Gastroesophageal sphincter (tissue), 4 donors: ENCODE results near the gene PGP. TPM values are rescaled to one million over a fixed set of nuclear protein-coding genes. Genes with fewer than 3 reads are reported as not detected.
"Not testable (repeated sequence)": the region's sequence is repeated elsewhere in the genome, so short reads cannot be mapped to it uniquely, and the experiment has no call there.

Experiments used
- ATAC-seq: fragments of 150-250 bp; one replicate; pipeline ENCODE4 v1.9.1; 2016; ENCODE audit warnings: mild to moderate bottlenecking, moderate library complexity
- H3K27ac ChIP-seq, 4 donors: fragments of 200-600 bp; sonication (generic) in 3 of 4; 1 replicate in 3 of 4; 2 replicates in 1 of 4; pipeline ENCODE4 v1.5.1; 2016 to 2019
- H3K27me3 ChIP-seq: fragments of 200-600 bp; sonication (generic); one replicate; pipeline ENCODE4 v1.5.1; 2019
- H3K36me3 ChIP-seq, 2 donors: fragments of 200-600 bp; sonication (generic); one replicate each; pipeline ENCODE4 v1.5.1; 2019; ENCODE audit warnings: control low read depth in 1 of 2
- H3K4me1 ChIP-seq, 3 donors: fragments of 200-600 bp; sonication (generic); 1 replicate in 2 of 3; 2 replicates in 1 of 3; pipeline ENCODE4 v1.5.1; 2016 to 2019; ENCODE audit warnings: control low read depth in 2 of 3
- H3K4me3 ChIP-seq, 2 donors: fragments of 200-600 bp; sonication (generic); one replicate each; pipeline ENCODE4 v1.5.1; 2019; ENCODE audit warnings: mild to moderate bottlenecking in 1 of 2, moderate library complexity in 1 of 2
- H3K9me3 ChIP-seq, 3 donors: fragments of 200-600 bp; sonication (generic); one replicate each; pipeline ENCODE4 v1.5.1; 2017 to 2019; ENCODE audit warnings: control low read depth in 2 of 3
- EP300 ChIP-seq: sonication (generic); formaldehyde crosslinking; IDR thresholded peaks from one replicate; pipeline ENCODE4 v1.6.1; 2017; ENCODE audit warnings: antibody characterized with exemption, mild to moderate bottlenecking
- POLR2A ChIP-seq, 2 donors: fragments of 450-650 bp; IDR thresholded peaks; one replicate each; pipeline ENCODE4 v1.6.1; 2017; ENCODE audit warnings: antibody characterized with exemption in 2 of 2, mild to moderate bottlenecking in 2 of 2, moderate library complexity in 1 of 2
- POLR2AphosphoS5 ChIP-seq: sonication (generic); formaldehyde crosslinking; IDR thresholded peaks from one replicate; pipeline ENCODE4 v1.6.1; 2017; ENCODE audit warnings: antibody characterized with exemption
- WGBS, 2 donors: methylation state at CpG; one replicate each; pipeline ENCODE4 v1.1.5; 2018; ENCODE audit warnings: low coverage in 1 of 2; 5-methylcytosine and 5-hydroxymethylcytosine counted together
- total RNA-seq, 4 donors: library from RNA; depleted of rRNA; stranded (reverse); fragments of >200 nt; gene quantifications; one replicate each; pipeline ENCODE4 v1.1.0, GENCODE V29; 2016
- TF ChIP-seq, protein P1 (sequence below), 4 experiments: fragments of 200-600 bp in 2 of 4; fragments of 450-650 bp in 2 of 4; sonication (generic) in 1 of 4; IDR thresholded peaks; one replicate each; pipeline ENCODE4 v1.5.1; 2017 to 2019; ENCODE audit warnings: antibody characterized with exemption in 4 of 4, mild to moderate bottlenecking in 2 of 4, moderate library complexity in 2 of 4

The PGP gene
- total RNA-seq, 4 donors from 2014 or later, result 7.6 to 17.3 (median 12.5) TPM

GRCh38 chr16:2205104-2205966, 9.3 kb downstream of the PGP start, which contains the start of gene MLST8:
MLST8 (plus strand) TSS chr16:2205454; CDS start chr16:2206086, 632 bp downstream.
- 3 to 4% methylated on average over 5 to 12 of the region's 93 CpGs for WGBS, 2 donors
- TF ChIP-seq POLR2AphosphoS5, result peak; percentile 92
- peak; percentile 89 for TF ChIP-seq POLR2A (IDR thresholded peaks at IDR 0.05)
- TF ChIP-seq EP300, result no peak
- TF ChIP-seq, protein P1, sequence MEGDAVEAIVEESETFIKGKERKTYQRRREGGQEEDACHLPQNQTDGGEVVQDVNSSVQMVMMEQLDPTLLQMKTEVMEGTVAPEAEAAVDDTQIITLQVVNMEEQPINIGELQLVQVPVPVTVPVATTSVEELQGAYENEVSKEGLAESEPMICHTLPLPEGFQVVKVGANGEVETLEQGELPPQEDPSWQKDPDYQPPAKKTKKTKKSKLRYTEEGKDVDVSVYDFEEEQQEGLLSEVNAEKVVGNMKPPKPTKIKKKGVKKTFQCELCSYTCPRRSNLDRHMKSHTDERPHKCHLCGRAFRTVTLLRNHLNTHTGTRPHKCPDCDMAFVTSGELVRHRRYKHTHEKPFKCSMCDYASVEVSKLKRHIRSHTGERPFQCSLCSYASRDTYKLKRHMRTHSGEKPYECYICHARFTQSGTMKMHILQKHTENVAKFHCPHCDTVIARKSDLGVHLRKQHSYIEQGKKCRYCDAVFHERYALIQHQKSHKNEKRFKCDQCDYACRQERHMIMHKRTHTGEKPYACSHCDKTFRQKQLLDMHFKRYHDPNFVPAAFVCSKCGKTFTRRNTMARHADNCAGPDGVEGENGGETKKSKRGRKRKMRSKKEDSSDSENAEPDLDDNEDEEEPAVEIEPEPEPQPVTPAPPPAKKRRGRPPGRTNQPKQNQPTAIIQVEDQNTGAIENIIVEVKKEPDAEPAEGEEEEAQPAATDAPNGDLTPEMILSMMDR (IDR thresholded peaks at IDR 0.05), result peak in 1 of 4 experiments; percentile 41
- peak; percentile 93 for ATAC-seq

GRCh38 chr16:2204416-2205103, 10.1 kb downstream of the PGP start:
- WGBS, 2 donors, result 64 to 74% methylated on average over 6 to 9 of the region's 13 CpGs
- Histone ChIP-seq H3K36me3 (peaks cover 0 to 32% of the 10 kb centered on the region in 2 donors), H3K4me1 (peaks cover 0 to 27% (median 14%) of the 10 kb centered on the region in 3 donors), H3K9me3 (no peaks in the 10 kb centered on the region), H3K27ac (peak overlapping the region; percentile 94 to 100 (median 98)), H3K27me3 (no peaks in the 10 kb centered on the region), H3K4me3 (peak overlapping the region; percentile 78 to 87)
- TF ChIP-seq, protein P1 (IDR thresholded peaks at IDR 0.05), result no peak
- TF ChIP-seq POLR2A (IDR thresholded peaks at IDR 0.05) (no peak), POLR2AphosphoS5 (no peak), EP300 (no peak)
- no peak for ATAC-seq

More at GRCh38 chr16:2205104-2205966, 9.3 kb downstream of the PGP start, which contains the start of gene MLST8:
- Histone ChIP-seq H3K4me1 (peaks cover 0 to 27% (median 14%) of the 10 kb centered on the region in 3 donors), H3K4me3 (peak within 1 kb of the TSS; percentile 78 to 87), H3K36me3 (peaks cover 0 to 37% of the 10 kb centered on the region in 2 donors), H3K9me3 (no peaks in the 10 kb centered on the region), H3K27ac (peak within 1 kb of the TSS; percentile 94 to 100 (median 98)), H3K27me3 (no peaks in the 10 kb centered on the region)

DNA sequence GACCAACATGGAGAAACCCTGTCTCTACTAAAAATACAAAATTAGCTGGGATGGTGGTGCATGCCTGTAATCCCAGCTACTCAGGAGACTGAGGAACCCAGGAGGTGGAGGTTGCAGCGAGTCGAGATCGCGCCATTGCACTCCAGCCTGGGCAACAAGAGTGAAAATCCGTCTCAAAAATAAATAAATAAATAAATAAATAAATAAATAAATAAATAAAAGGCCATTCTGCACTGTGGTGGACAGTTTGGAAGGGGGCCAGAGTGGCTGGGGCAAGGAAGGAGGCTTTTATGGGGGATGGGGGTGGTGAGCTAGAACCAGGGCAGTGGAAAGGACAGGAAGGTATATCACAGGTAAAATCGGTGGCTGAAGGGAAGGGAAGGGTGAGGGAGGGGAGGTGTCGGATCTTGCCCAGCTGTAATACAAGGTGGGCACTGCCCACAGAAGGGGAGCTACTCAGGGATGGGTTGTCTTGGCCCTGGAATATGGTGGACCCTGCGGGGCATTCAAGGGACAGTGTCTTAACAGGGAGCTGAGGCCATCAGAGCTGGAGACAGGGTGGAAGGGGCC, 11.4 kb downstream of the PGP start:
- WGBS, 2 donors, result 72 to 92% methylated on average over 3 to 6 of the region's 8 CpGs
- H3K27ac ChIP-seq, H3K27me3 ChIP-seq, ATAC-seq, H3K4me3 ChIP-seq, H3K9me3 ChIP-seq: not testable (repeated sequence)
- H3K36me3 ChIP-seq, result peaks cover 0 to 18% of the 10 kb centered on the region in 2 donors
- peaks cover 0 to 27% (median 14%) of the 10 kb centered on the region in 3 donors for H3K4me1 ChIP-seq

- H3K9me3 ChIP-seq, result no peaks in the 10 kb centered on the region
- H3K4me1 ChIP-seq, result peaks cover 0 to 24% (median 12%) of the 10 kb centered on the region in 3 donors
- TF ChIP-seq POLR2A (IDR thresholded peaks at IDR 0.05) (no peak), POLR2AphosphoS5 (no peak), EP300 (no peak)
- TF ChIP-seq, protein P1 (IDR thresholded peaks at IDR 0.05), result no peak
- no peaks in the 10 kb centered on the region for H3K36me3 ChIP-seq
- H3K4me3 ChIP-seq, result no peak overlapping the region
- ATAC-seq, result no peak
- H3K27ac ChIP-seq, result no peak overlapping the region
- peaks cover 31% of the 10 kb centered on the region for H3K27me3 ChIP-seq
- WGBS, 2 donors, result 100% methylated on average over 2 of the region's 6 CpGs; no CpG with 5 or more reads in 1 of the 2 donors
Measured at GRCh38 chr16:2200313-2200712, 14.3 kb downstream of the PGP start.

GRCh38 chr16:2199621-2200139, 15.0 kb downstream of the PGP start:
- no peaks in the 10 kb centered on the region for H3K9me3 ChIP-seq
- no peaks in the 10 kb centered on the region for H3K36me3 ChIP-seq
- no peak for ATAC-seq
- no CpG with 5 or more reads among the region's 14 CpGs for WGBS, 2 donors
- no peak overlapping the region for H3K27ac ChIP-seq
- TF ChIP-seq, protein P1 (IDR thresholded peaks at IDR 0.05), result no peak
- no peak for TF ChIP-seq POLR2AphosphoS5
- no peak overlapping the region for H3K4me3 ChIP-seq
- peaks cover 37% of the 10 kb centered on the region for H3K27me3 ChIP-seq
- H3K4me1 ChIP-seq, result peaks cover 0 to 25% (median 10%) of the 10 kb centered on the region in 3 donors
